Raji (cell line): ENCODE measurements around the gene CTSD.

Experiments used
- POLR2A ChIP-seq: IDR thresholded peaks from 2 replicates; pipeline ENCODE4 v1.6.1; 2011; ENCODE audit warnings: low read depth, low read length, control low read depth; ENCODE audit not compliant: insufficient read depth

The CTSD gene

GRCh38 chr11:1763336-1763795 lies 361 bp downstream of the CTSD start:
- no peak for TF ChIP-seq POLR2A

DNA sequence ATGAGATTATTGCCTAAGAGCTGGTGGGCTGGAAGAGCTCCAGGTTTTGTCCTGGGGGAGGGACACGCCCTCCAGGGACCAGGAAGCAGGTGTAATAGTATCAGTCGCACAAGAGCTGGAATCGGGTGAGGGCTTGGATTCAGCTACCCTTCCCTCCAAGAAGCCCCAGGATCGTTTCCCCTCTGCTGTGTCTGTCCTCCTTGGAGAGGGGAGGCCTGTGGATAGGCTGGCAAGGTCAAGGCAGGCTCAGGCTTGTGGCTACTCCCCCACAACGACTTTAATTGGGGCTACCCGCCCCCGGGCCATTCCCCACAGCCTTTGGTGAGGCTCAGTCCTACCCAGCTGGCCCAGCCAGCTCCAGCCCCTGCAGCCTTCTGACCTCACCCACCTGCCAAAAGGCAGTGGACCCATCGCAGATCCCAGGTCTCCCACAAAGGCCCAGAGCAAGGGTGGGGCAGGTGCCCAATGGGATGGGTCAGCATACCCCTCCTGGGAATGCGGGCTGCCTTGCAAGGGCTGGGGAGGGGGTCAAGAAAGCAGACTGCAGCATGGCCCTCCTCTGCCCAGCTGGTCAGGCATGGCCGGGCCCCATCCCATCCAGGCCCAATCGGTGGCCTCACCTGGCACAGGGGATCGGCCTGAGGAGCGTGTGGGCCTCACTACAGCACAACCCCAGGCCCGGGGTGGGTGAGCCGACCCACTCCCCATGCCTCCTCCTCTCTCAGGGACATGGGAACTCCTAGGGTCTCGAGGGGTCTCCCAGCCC lies 1.0 kb downstream of the CTSD start:
- TF ChIP-seq POLR2A: no peak

DNA sequence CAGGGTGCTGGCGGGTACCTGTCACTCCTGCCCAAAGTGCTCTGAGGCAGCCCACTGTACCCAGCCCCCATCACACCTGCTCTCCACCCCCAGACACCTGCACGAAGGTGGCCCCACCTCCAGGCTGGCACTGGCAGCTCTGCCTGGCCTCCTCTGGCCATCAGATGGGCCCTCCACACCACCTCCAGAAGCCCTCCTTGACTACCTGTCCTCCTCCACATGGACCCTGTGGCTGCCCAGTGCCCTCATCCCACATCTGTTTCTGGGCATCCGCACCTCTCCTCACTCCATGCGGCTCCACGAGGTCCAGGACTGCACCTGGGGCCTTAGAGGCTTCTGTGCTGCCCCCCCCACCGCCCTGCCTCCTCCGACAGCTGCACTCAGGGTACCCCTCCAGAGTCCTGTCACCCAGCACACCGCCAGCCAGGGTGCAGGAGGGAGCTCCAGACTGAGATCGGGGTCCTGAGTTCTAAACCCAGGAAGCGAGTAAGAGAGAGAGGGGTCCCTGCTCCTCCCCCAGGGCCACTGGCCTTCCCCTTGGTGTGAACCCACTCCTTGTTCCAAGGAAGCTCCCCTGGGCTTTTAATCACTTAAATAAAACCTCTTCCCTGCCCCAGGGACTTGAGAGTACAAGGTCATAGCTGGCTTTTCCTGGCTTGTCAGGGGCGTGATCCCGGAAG lies 1.7 kb downstream of the CTSD start:
- no peak for TF ChIP-seq POLR2A

- TF ChIP-seq POLR2A: no peak
Measured at GRCh38 chr11:1761110-1761856, 2.4 kb downstream of the CTSD start.

DNA sequence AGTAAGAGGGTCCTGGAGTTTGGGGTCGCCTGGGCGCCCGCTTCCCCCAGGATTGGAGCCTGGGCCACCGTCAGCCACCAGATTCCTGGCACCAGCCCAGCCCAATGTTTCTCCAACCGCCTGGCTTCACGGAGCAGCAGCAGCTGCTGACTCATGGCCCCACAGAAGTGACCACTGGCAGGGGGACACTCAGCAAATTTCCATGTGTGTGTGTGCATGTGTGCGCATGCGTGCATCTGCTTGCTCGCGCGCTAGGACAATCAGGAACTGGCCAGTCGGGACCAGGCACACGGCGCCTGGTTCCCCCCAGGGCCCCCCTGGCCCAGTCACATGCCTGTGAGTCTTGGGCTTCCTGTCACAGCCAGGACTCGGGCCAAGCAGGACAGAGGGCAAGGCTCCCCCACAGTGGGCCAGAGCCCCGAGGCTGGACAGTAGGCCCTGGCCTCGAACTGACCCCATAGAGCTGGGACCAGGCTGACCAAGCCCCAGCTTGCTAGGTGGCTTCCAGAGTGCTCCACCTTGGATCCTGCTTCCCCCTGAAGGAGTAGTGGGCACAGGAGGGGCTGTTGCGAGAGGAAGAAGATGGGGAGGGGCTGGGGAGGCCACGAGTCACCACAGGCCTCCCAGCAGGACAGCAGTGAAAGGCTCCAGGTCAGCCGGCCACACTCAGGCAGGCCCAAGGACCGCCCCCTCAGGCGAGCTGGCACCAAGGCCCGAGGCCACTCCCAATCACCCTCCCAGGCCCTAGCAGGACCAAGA lies 3.2 kb downstream of the CTSD start:
- no peak for TF ChIP-seq POLR2A

DNA sequence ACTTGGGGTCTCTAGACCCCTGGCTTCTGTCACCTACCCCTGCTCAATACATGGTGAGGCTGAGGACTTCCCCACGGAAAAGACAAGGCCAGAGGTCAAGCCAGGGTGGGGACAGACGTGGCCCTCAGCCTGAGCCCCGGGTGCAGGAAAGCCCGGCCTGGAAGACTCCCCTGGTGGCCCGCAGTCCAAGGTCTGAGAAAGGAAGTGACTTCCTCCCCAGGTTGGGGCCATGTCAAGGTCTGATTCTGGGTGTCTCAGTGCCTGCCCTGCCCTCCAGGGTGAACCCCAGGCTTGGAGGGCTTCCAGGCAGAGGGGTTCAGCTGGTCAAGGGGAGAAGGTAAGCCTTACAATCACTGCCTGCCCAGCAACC lies 3.9 kb downstream of the CTSD start:
- TF ChIP-seq POLR2A: no peak

DNA sequence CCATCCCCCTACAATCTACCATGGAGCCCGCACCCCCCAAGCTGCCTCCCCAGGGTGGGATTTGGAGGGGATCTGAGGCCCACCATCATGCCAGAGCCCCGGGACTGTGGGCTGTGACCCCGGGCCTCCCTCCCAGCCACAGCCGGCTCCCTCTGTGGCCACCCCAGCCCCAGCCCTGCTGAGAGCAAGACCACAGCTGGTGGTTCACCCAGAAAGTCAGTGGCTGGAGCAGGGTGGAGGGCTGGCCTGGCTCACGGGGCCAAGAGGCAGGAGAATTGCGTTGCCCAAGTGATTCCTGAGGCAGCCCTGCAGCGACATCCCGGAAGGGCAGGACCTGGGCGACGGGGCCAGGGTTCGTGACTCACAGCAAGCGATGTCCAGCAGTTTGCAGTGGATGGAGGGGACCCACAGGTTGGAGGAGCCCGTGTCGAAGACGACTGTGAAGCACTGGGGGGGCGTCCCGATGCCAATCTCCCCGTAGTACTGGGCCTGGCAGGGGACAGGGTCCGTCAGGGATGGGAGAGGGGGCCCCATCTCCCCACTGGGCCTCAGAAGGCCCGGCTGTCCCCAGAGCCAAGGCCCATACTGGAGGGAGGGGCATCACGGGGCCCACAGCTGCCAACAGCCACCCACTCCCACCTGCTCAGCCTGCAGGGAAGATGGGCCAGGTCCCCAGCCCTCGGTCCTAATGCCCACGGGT lies 4.4 kb downstream of the CTSD start:
- no peak for TF ChIP-seq POLR2A

- TF ChIP-seq POLR2A: no peak
Measured at GRCh38 chr11:1758611-1759150, 5.0 kb downstream of the CTSD start.

- no peak for TF ChIP-seq POLR2A
Measured at GRCh38 chr11:1757861-1758610, 5.7 kb downstream of the CTSD start.

GRCh38 chr11:1756791-1757771 lies 6.6 kb downstream of the CTSD start:
- no peak for TF ChIP-seq POLR2A

GRCh38 chr11:1755692-1756561 lies 7.8 kb downstream of the CTSD start:
- TF ChIP-seq POLR2A: no peak

GRCh38 chr11:1755344-1755691 lies 8.4 kb downstream of the CTSD start:
- no peak for TF ChIP-seq POLR2A
